Activated naive CD8-positive, alpha-beta T cell treated with anti-CD3 and anti-CD28 coated beads, Interleukin-2, amount 50 U/mL, for 24 hours (primary cell): ENCODE data around the gene KATNIP.
"Not testable (repeated sequence)": the region's sequence is repeated elsewhere in the genome, so short reads cannot be mapped to it uniquely, and the experiment has no call there.

ENCODE experiments used
- ATAC-seq: fragments of 150-1000 bp; cut with Tn5 transposase; one replicate; pipeline ENCODE4 v1.10.0; 2021
- DNase-seq: peaks from one replicate; pipeline ENCODE4 v3.0.0; 2021
- H3K27ac Mint-ChIP-seq: one replicate; pipeline ENCODE4 v1.8.0; 2021; ENCODE audit warnings: mild to moderate bottlenecking, mixed read lengths
- H3K27me3 Mint-ChIP-seq: one replicate; pipeline ENCODE4 v1.8.0; 2021; ENCODE audit warnings: mixed read lengths
- H3K36me3 Mint-ChIP-seq: one replicate; pipeline ENCODE4 v1.8.0; 2021; ENCODE audit warnings: low read depth, mixed read lengths
- H3K4me1 Mint-ChIP-seq: one replicate; pipeline ENCODE4 v1.8.0; 2021; ENCODE audit warnings: mixed read lengths
- H3K4me3 Mint-ChIP-seq: one replicate; pipeline ENCODE4 v1.8.0; 2021; ENCODE audit warnings: mild to moderate bottlenecking, moderate library complexity, mixed read lengths
- H3K9me3 Mint-ChIP-seq: one replicate; pipeline ENCODE4 v1.8.0; 2021; ENCODE audit warnings: mixed read lengths

The KATNIP gene

GRCh38 chr16:27550582-27550920, 607 bp downstream of the KATNIP start:
- no peaks in the 10 kb centered on the region for H3K9me3 Mint-ChIP-seq
- no peak for DNase-seq

GRCh38 chr16:27551036-27551435, 1.1 kb downstream of the KATNIP start:
- Mint-ChIP-seq H3K4me1 (peaks cover 41% of the 10 kb centered on the region), H3K27ac (no peak overlapping the region), H3K9me3 (no peaks in the 10 kb centered on the region), H3K36me3 (peaks cover 7% of the 10 kb centered on the region), H3K4me3 (peak overlapping the region; percentile 98), H3K27me3 (no peaks in the 10 kb centered on the region)
- ATAC-seq (no peak), DNase-seq (no peak)

More at GRCh38 chr16:27550582-27550920, 607 bp downstream of the KATNIP start:
- peaks cover 41% of the 10 kb centered on the region for H3K4me1 Mint-ChIP-seq
- no peaks in the 10 kb centered on the region for H3K27me3 Mint-ChIP-seq
- H3K4me3 Mint-ChIP-seq: peak overlapping the region; percentile 98
- no peak for ATAC-seq
- H3K36me3 Mint-ChIP-seq: peaks cover 7% of the 10 kb centered on the region
- peak overlapping the region; percentile 90 for H3K27ac Mint-ChIP-seq

DNA sequence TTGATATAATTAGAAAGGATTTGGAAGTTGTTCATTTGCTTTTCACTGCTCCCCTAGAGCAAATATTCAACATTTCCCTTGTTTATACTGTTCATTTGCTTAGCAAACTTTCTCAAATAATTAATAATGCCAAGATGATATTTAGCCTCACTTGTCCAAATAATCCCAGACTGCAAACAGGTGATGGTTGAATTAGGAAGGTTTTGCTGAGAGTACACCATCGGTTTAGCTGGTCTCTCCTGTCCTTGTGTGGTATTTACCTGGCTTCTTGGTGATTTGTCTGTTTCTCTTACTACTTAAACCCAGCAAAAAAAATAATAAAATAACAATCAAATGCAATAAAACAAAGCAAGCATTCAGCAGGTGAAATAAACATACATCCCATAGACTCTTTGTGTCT, 6.5 kb downstream of the KATNIP start:
- no peak for ATAC-seq
- H3K27ac Mint-ChIP-seq: no peak overlapping the region

DNA sequence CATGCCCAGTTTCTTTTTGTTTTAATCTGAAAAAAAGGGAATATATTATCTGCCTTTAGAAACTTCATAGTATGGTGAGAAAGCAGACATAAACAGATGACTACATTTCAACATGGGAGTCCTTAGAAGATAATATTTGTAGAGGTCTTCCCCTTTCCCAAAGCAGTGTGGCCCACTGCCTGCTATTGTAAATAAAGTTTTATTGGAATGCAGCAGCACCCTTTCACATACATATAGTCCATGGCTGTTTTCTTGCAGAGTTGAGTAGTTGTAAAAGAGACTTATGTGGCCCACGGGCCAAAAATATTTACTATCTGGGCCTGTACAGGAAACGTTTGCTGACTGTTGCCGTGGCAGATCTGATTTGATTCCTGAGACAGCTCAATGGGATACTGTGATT, 8.5 kb downstream of the KATNIP start:
- Mint-ChIP-seq H3K4me3 (no peak overlapping the region), H3K36me3 (no peaks in the 10 kb centered on the region), H3K9me3 (no peaks in the 10 kb centered on the region), H3K27ac (no peak overlapping the region), H3K27me3 (no peaks in the 10 kb centered on the region), H3K4me1 (no peaks in the 10 kb centered on the region)
- DNase-seq (no peak), ATAC-seq (no peak)

More for the DNA sequence above, 6.5 kb downstream of the KATNIP start:
- Mint-ChIP-seq H3K4me1 (no peaks in the 10 kb centered on the region), H3K36me3 (no peaks in the 10 kb centered on the region), H3K9me3 (no peaks in the 10 kb centered on the region), H3K4me3 (no peak overlapping the region), H3K27me3 (no peaks in the 10 kb centered on the region)
- no peak for DNase-seq

DNA sequence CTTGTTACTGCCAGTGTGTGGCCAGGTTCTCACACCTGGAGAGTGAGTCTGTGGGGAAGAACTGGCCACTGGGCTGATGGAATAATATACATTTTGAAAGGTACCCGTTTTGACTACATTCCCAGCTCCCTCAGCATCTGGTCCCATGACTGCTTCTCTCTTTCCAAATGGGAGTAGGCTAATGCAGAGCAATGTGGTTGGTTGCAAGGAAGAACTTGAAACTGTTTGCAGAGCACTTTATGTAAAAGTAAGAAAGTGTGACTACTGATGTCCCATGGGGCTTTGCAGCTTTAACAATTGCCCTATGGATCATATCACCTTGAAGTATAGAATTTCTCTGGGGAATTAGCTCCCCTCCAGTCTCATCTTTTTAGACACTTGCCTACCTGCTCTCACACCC, 9.0 kb downstream of the KATNIP start:
- ATAC-seq: no peak
- DNase-seq: no peak
- H3K27ac Mint-ChIP-seq: no peak overlapping the region
- no peak overlapping the region for H3K4me3 Mint-ChIP-seq
- H3K9me3 Mint-ChIP-seq: no peaks in the 10 kb centered on the region
- no peaks in the 10 kb centered on the region for H3K4me1 Mint-ChIP-seq
- H3K36me3 Mint-ChIP-seq: no peaks in the 10 kb centered on the region
- no peaks in the 10 kb centered on the region for H3K27me3 Mint-ChIP-seq

DNA sequence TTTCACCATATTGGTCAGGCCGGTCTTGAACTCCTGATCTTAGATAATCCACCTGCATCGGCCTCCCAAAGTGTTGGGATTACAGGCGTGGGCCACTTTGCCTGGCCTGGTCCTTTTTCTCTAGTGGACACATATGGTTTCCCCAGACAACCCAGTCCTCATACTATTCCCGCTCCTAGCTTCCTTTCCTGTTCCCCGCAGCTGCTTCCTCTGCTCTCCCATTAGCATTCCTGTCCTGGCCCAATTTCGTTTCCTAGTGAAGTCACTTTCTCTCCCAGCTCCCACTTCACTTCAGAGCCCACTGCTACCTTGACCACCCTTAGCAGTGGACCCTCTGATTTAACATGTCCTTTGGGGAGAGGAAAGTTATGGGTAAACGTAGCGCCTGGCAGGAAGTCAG, 11.3 kb downstream of the KATNIP start:
- no peak for ATAC-seq
- Mint-ChIP-seq H3K27ac (no peak overlapping the region), H3K4me1 (no peaks in the 10 kb centered on the region), H3K27me3 (no peaks in the 10 kb centered on the region), H3K36me3 (no peaks in the 10 kb centered on the region), H3K4me3 (no peak overlapping the region), H3K9me3 (no peaks in the 10 kb centered on the region)
- no peak for DNase-seq

DNA sequence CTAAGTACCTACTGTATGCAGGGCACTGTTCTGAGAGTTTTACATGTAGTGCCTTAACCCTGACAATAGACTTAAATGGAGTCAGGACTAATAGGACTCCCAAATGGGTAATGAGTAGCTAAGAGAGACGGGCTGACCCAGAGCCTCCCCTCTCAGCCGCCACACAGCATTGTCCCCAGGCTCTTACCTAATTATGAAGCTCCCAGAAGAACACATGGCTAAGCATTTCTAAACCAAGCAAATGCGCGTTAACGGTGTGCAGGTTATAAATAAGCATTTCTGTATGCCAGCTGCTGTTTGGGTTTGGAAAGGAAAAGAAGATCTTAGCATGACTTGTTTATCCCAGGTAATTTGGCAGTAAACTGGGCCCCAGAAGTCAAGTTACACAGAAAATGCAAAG, 14.3 kb downstream of the KATNIP start:
- Mint-ChIP-seq H3K27me3 (no peaks in the 10 kb centered on the region), H3K27ac (no peak overlapping the region), H3K36me3 (peaks cover 1% of the 10 kb centered on the region), H3K4me3 (no peak overlapping the region), H3K4me1 (no peaks in the 10 kb centered on the region), H3K9me3 (no peaks in the 10 kb centered on the region)
- DNase-seq: no peak
- ATAC-seq: no peak

DNA sequence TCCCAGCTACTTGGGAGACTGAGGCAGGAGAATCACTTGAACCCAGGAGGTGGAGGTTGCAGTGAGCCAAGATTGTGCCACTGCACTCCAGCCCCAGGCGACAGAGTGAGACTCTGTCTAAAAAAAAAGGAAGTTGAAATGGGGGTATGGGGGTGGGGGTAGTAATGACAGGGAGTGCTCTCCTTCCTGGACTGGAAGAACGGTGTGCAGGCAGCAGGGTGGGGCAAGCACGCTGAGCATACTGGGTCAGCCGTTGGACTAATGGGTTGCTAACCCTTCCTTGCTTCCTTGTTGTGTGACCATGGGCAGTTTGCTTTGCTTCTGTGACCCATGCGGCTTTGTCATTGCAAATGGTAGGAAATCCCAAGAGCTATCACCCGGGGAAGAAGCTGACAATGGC, 16.5 kb downstream of the KATNIP start:
- no peak overlapping the region for H3K27ac Mint-ChIP-seq
- DNase-seq (no peak), ATAC-seq (no peak)
- H3K4me3 Mint-ChIP-seq: no peak overlapping the region
- H3K9me3 Mint-ChIP-seq: no peaks in the 10 kb centered on the region
- H3K27me3 Mint-ChIP-seq: no peaks in the 10 kb centered on the region
- H3K4me1 Mint-ChIP-seq: no peaks in the 10 kb centered on the region
- H3K36me3 Mint-ChIP-seq: peaks cover 1% of the 10 kb centered on the region

GRCh38 chr16:27568077-27568476, 18.1 kb downstream of the KATNIP start:
- H3K4me3 Mint-ChIP-seq: no peak overlapping the region
- DNase-seq (no peak), ATAC-seq (no peak)
- H3K4me1 Mint-ChIP-seq: no peaks in the 10 kb centered on the region
- peaks cover 1% of the 10 kb centered on the region for H3K36me3 Mint-ChIP-seq
- H3K27me3 Mint-ChIP-seq: no peaks in the 10 kb centered on the region
- H3K27ac Mint-ChIP-seq: no peak overlapping the region
- H3K9me3 Mint-ChIP-seq: no peaks in the 10 kb centered on the region

DNA sequence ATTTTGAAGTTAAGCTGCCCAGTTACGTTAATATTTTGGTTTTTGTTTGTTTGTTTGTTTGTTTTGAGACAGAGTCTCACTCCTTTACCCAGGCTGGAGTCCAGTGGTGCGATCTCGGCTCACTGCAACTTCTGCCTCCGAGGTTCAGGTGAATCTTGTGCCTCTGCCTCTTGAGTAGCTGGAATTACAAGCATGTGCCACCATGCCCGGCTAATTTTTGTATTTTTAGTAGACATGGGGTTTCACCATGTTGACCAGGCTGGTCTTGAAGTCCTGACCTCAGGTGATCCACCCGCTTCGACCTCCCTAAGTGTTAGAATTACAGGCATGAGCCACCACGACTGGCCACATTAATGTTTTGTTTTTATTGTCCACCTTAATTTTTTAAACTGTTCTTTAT, 21.0 kb downstream of the KATNIP start:
- H3K9me3 Mint-ChIP-seq, H3K4me3 Mint-ChIP-seq, DNase-seq, H3K4me1 Mint-ChIP-seq, H3K36me3 Mint-ChIP-seq, H3K27ac Mint-ChIP-seq, H3K27me3 Mint-ChIP-seq, ATAC-seq: not testable (repeated sequence)

- Mint-ChIP-seq H3K4me3 (no peak overlapping the region), H3K9me3 (no peaks in the 10 kb centered on the region), H3K4me1 (no peaks in the 10 kb centered on the region), H3K36me3 (peaks cover 1% of the 10 kb centered on the region), H3K27me3 (no peaks in the 10 kb centered on the region), H3K27ac (no peak overlapping the region)
- DNase-seq (no peak), ATAC-seq (no peak)
These were observed 21.7 kb downstream of the KATNIP start for GRCh38 chr16:27571433-27572326.

DNA sequence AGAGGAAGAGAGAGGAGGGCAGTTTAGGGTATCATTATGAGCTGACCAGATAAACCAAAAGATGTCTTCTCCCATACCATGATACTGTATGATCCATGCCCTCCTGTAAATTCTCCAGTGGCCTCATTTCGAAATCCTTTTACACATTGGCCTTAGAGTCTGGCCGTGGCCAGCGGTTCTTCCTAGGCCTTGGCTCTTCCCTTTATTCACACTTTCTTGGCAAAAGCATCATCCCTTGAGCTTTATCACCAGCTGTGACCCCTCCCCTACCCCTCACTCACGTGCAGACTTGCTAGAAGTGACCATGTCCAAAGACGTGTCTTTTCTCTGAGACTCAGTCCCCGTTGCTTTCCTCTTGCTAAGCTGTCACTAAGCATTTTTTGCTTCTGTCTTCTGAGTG, 22.8 kb downstream of the KATNIP start:
- Mint-ChIP-seq H3K9me3 (no peaks in the 10 kb centered on the region), H3K4me3 (no peak overlapping the region), H3K27ac (no peak overlapping the region)

DNA sequence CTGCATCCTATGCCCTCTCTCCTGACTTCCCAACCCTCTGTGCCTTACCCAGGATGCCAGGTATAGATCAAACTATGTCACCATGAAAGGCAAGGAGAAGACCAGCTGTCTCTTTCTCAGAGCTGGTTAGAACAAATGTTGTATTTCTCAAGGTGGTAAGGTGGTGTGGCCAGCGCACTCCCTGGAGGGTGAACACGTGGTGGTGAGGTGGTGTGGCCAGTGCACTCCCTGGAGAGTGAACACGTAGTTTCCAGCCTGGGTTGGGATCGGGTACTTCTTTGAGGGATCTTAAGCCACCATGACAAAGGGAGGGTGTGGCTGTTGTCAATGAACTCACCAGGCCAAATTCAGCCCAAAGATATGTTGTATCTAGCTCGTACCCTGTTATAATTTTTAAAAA, 26.8 kb downstream of the KATNIP start:
- Mint-ChIP-seq H3K36me3 (peaks cover 8% of the 10 kb centered on the region), H3K9me3 (no peaks in the 10 kb centered on the region), H3K4me1 (peaks cover 12% of the 10 kb centered on the region), H3K27ac (no peak overlapping the region), H3K27me3 (no peaks in the 10 kb centered on the region), H3K4me3 (no peak overlapping the region)
- ATAC-seq (no peak), DNase-seq (no peak)

More for the DNA sequence above, 22.8 kb downstream of the KATNIP start:
- Mint-ChIP-seq H3K27me3 (no peaks in the 10 kb centered on the region), H3K4me1 (no peaks in the 10 kb centered on the region), H3K36me3 (no peaks in the 10 kb centered on the region)
- no peak for ATAC-seq
- no peak for DNase-seq

DNA sequence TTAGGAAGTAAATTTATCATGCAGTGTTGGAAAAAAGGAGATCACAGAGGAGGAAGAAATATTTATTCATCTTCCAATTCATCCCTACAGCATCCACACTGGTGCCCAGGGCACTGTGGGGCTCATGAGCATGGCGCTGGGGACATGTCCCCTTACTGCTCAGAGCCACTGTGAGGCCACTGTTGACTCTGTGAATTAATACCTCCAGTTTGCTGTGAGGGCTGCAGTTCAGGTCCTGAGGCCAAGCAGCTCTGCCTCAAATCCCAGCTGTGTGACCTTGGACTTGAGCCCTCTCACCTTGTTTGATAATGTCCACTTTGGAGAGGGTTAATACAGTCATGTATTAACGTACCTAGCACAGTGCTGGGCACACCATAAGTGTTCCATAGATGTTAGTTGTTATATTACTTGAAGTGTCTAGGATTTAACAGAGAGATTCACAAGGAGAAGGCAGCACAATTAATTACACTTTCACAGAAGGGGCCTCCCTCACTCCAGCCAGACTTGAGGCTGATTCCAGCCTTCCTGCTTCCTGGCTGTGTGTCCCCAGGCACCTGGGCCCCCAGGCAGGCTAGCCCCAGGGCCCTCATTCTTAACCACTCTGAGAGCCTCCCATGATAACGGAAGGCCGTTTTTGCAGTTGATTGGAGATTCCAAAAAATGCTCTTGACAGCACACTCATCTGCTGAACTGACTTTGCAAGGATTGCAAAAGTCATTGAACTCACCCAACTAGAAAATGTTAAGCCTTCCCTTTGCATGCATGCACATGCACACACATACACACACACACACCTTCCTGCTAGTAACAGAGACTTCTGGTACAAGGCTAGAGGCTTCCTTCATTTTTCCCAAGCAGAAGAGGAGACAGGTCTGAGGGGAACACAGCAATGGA, 29.4 kb downstream of the KATNIP start:
- Mint-ChIP-seq H3K36me3 (peaks cover 22% of the 10 kb centered on the region), H3K27me3 (no peaks in the 10 kb centered on the region)
- ATAC-seq: no peak

DNA sequence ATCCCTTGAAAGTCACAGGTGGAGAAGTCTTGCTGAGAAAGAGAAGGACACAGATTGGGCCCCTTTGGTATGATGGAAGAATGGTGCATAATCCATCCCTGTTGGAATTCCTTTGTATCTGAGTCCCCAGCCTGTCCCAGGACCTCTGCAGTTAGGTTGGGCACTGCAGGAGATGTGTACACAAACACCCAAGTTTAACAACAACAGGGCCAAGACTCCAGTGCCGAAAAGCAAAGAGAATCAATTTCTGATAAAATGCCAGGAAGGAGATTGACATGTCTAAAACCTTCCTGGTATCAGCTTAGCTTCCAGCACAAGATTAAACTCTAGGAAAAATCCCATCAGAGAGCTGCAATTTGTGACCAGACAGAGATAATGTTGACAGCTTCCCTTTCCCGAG, 32.9 kb downstream of the KATNIP start:
- Mint-ChIP-seq H3K27me3 (no peaks in the 10 kb centered on the region), H3K9me3 (no peaks in the 10 kb centered on the region), H3K27ac (no peak overlapping the region), H3K36me3 (peaks cover 28% of the 10 kb centered on the region), H3K4me1 (peaks cover 12% of the 10 kb centered on the region), H3K4me3 (no peak overlapping the region)
- no peak for DNase-seq
- no peak for ATAC-seq

More for the DNA sequence above, 29.4 kb downstream of the KATNIP start:
- Mint-ChIP-seq H3K4me3 (no peak overlapping the region), H3K9me3 (no peaks in the 10 kb centered on the region), H3K4me1 (peaks cover 12% of the 10 kb centered on the region), H3K27ac (no peak overlapping the region)
- no peak for DNase-seq
